ENCODE measurements around the gene PARD3B. TPM values are rescaled to one million over a fixed set of nuclear protein-coding genes. Genes with fewer than 3 reads are reported as not detected.

PARD3B gene
- total and polyA plus RNA-seq, 2 of the 13 experiments (the other 11 are each of a cell fraction or from before 2014, with no cell fraction given), result 0.71 to 2.3 TPM

- TF ChIP-seq MNT (IDR thresholded peaks at IDR 0.05) (no peak), ZBED4 (CRISPR knock-in tag; IDR thresholded peaks at IDR 0.05; ENCODE audit: borderline replicate concordance) (no peak), MAFK (conservative IDR thresholded peaks at IDR 0.05 in 1 of 2, IDR thresholded peaks at IDR 0.05 in 1 of 2; ENCODE audit: low read length in 2 of 2) (no peak), NONO (IDR thresholded peaks at IDR 0.05) (no peak), NONO (CRISPR knock-in tag; conservative IDR thresholded peaks at IDR 0.05) (no peak)
These were observed 1041.4 kb downstream of the PARD3B start (continued) for GRCh38 chr2:205586626-205587025.

- no peak overlapping the region for H3K4me2 ChIP-seq (ENCODE audit: low read depth, low read length)
- TF ChIP-seq SOX6 (IDR thresholded peaks at IDR 0.05) (no peak), SOX6 (CRISPR knock-in tag; IDR thresholded peaks at IDR 0.05) (no peak), ZNF577 (CRISPR knock-in tag; IDR thresholded peaks at IDR 0.05; ENCODE audit: borderline replicate concordance, low read depth) (no peak), PHB2 (IDR thresholded peaks at IDR 0.05; ENCODE audit: partially characterized antibody) (no peak), ZNF878 (CRISPR knock-in tag; IDR thresholded peaks at IDR 0.05) (no peak), FIP1L1 (IDR thresholded peaks at IDR 0.05; ENCODE audit: borderline replicate concordance, insufficient read depth, low read depth, low read length) (no peak), EZH2 (conservative IDR thresholded peaks at IDR 0.05; ENCODE audit: low read depth, low read length) (no peak), NR1H2 (CRISPR knock-in tag; IDR thresholded peaks at IDR 0.05; ENCODE audit: borderline replicate concordance, low read depth) (no peak), RBM39 (IDR thresholded peaks at IDR 0.05; ENCODE audit: low read depth, low read length, poor library complexity, severe bottlenecking) (no peak)
- POLR2A ChIA-PET, result no interaction called here
- intact Hi-C loops (cut with micrococcal nuclease; ENCODE audit: unreplicated experiment) (no loop called here), in situ Hi-C loops (cut with HindIII; ENCODE audit: extremely low pct_ligation_motif_present, low pct_unique_long_range_greater_than_20kb) (no loop called here)
- BruUV-seq (replicated peaks), result no TSS peak
- no peaks in the 10 kb centered on the region for H3K79me2 ChIP-seq (ENCODE audit: insufficient read depth, low read length)
- H3K36me3 ChIP-seq (replicated peaks in 1 of 2; ENCODE audit: control insufficient read depth in 1 of 2, insufficient read depth in 2 of 2, low read length in 2 of 2), result no peaks in the 10 kb centered on the region
- H3K4me3 ChIP-seq (replicated peaks in 1 of 3; ENCODE audit: insufficient read depth in 1 of 3, low read depth in 2 of 3, low read length in 3 of 3), result no peak overlapping the region
- no peaks in the 10 kb centered on the region for H4K20me1 ChIP-seq (ENCODE audit: insufficient read depth, low read length)
- 0% methylated on average over 1 of the region's 1 CpG for WGBS (ENCODE audit: low lambda C conversion rate)
- H3K9me3 ChIP-seq (ENCODE audit: low read length), result no peaks in the 10 kb centered on the region
- H3K27me3 ChIP-seq (ENCODE audit: control insufficient read depth in 1 of 2, insufficient read depth in 2 of 2, low read length in 2 of 2), result no peaks in the 10 kb centered on the region
- DNase-seq (ENCODE audit: low spot score), result no peak
- no peak overlapping the region for H2AFZ ChIP-seq (ENCODE audit: low read length)
- no peak overlapping the region for H3K9ac ChIP-seq (ENCODE audit: insufficient read depth, low read depth, low read length)
- no peaks in the 10 kb centered on the region for H3K4me1 ChIP-seq (ENCODE audit: insufficient read depth, low read length)
- ATAC-seq, result no peak
- no peak for FAIRE-seq
- no peak overlapping the region for H3K27ac ChIP-seq (ENCODE audit: extremely low read length, insufficient read depth, low read length)
- CTCF ChIA-PET (ENCODE audit: low intra/inter-chr PET ratio, low total read pairs), result no interaction called here
These were observed 1044.2 kb downstream of the PARD3B start for GRCh38 chr2:205589479-205589878.

All from HepG2 (cell line).